ENCODE measurements around the gene AKAP12.
A peak's percentile ranks its signal among the peaks of the same experiment; 100 is the strongest.
"Not testable (repeated sequence)": the region's sequence is repeated elsewhere in the genome, so short reads cannot be mapped to it uniquely, and the experiment has no call there.

Gene AKAP12

GRCh38 chr6:151313066-151313491 is 73.3 kb downstream of the AKAP12 start:
- no peak for DNase-seq

- DNase-seq: not testable (repeated sequence)
Measured at GRCh38 chr6:151315661-151316060, 75.9 kb downstream of the AKAP12 start.

- DNase-seq: no peak
Measured at GRCh38 chr6:151317103-151317994, 77.6 kb downstream of the AKAP12 start.

- no peak for DNase-seq
Measured at GRCh38 chr6:151317995-151318365, 78.2 kb downstream of the AKAP12 start.

GRCh38 chr6:151320140-151320539 is 80.4 kb downstream of the AKAP12 start:
- DNase-seq: no peak

- DNase-seq: no peak
Measured at GRCh38 chr6:151321438-151321837, 81.7 kb downstream of the AKAP12 start.

- no peak for DNase-seq
Measured at GRCh38 chr6:151322570-151322969, 82.8 kb downstream of the AKAP12 start.

GRCh38 chr6:151323791-151324487 is 84.2 kb downstream of the AKAP12 start:
- DNase-seq: peak; percentile 80

- no peak for DNase-seq
Measured at GRCh38 chr6:151324488-151324825, 84.7 kb downstream of the AKAP12 start.

GRCh38 chr6:151325075-151326050 is 85.6 kb downstream of the AKAP12 start:
- DNase-seq: no peak

- no peak for DNase-seq
Measured at GRCh38 chr6:151326116-151326825, 86.5 kb downstream of the AKAP12 start.

- DNase-seq: no peak
Measured at GRCh38 chr6:151327101-151327500, 87.3 kb downstream of the AKAP12 start.

- no peak for DNase-seq
Measured at GRCh38 chr6:151330130-151330696, 90.4 kb downstream of the AKAP12 start.

GRCh38 chr6:151335930-151336329 is 96.2 kb downstream of the AKAP12 start:
- no peak for DNase-seq

GRCh38 chr6:151338651-151339200 is 99.0 kb downstream of the AKAP12 start:
- DNase-seq: no peak

- DNase-seq: no peak
Measured at GRCh38 chr6:151339369-151339768, 99.6 kb downstream of the AKAP12 start.

GRCh38 chr6:151340219-151340978 is 100.6 kb downstream of the AKAP12 start:
- no peak for DNase-seq

- DNase-seq: no peak
Measured at GRCh38 chr6:151341476-151342195, 101.9 kb downstream of the AKAP12 start.

GRCh38 chr6:151342750-151343149 is 103.0 kb downstream of the AKAP12 start:
- DNase-seq: not testable (repeated sequence)

- DNase-seq: no peak
Measured at GRCh38 chr6:151349651-151350270, 110.0 kb downstream of the AKAP12 start.
